Measurements from ENCODE around the gene CDK4. TPM values are rescaled to one million over a fixed set of nuclear protein-coding genes. Genes with fewer than 3 reads are reported as not detected.

Gene CDK4
- total RNA-seq, 1 donor, result 9.2 TPM

- Histone ChIP-seq H3K4me1 (ENCODE audit: insufficient read depth, low read length) (peaks cover 53% of the 10 kb centered on the region), H3K4me3 (ENCODE audit: low read length) (peak overlapping the region; percentile 59), H3K27me3 (ENCODE audit: insufficient read depth, low read length) (no peaks in the 10 kb centered on the region), H3K9me3 (ENCODE audit: low read depth, low read length) (no peaks in the 10 kb centered on the region)
Measured at GRCh38 chr12:57740656-57741412, 11.3 kb downstream of the CDK4 start.

DNA sequence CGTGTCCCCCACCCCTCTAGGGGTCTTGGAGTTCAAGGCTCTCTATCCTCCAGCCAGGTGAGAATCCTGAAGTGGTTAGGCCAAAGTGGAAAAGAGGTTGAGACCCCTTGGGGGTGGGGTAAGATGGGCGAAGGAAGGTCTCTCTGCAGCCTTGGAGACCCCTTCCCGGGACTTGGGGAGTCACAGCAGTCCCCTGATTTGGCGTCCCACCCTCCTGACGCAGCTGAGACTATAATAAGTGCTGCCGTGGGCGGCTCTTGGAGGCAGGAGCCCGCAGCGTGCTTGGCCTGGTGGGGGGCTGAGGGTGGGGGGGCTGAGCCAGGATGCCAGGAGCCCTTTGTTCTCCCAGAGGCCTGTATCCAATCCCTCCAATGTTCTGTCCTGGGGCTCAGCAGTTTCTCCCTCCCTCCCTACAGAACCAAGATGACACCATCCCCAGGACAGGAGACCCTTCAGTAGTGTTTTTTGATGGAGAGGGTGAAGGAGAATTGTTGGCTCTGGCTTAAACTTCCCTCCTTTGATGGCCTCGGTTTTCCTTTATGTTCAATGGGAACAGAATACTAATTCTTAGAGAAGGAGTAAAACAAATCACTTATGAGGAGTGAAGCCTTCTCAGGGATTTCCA lies 12.1 kb downstream of the CDK4 start:
- Histone ChIP-seq H3K9me3 (ENCODE audit: low read depth, low read length) (no peaks in the 10 kb centered on the region), H3K4me1 (ENCODE audit: insufficient read depth, low read length) (peaks cover 45% of the 10 kb centered on the region), H3K4me3 (ENCODE audit: low read length) (no peak overlapping the region), H3K27me3 (ENCODE audit: insufficient read depth, low read length) (no peaks in the 10 kb centered on the region)

DNA sequence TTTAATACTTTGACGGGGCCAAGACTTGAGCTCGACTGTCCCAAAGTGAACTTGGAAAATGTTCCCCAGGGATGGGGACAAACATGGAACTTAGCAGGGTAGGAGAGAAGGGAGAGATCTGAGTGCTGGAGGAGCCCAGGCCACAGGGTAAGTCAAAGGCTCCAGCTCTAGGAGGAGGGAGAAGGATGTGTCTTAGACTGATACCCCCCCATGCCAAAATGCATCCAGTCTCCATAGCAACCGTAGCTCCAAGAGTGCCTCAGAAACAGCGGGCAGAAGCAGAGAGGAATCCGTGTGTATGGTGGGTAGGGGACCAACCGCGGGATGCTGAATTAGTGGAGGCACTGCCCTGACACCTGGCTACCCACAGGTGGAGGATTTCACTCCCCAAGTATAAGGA lies 12.7 kb downstream of the CDK4 start:
- Histone ChIP-seq H3K4me3 (ENCODE audit: low read length) (no peak overlapping the region), H3K9me3 (ENCODE audit: low read depth, low read length) (no peaks in the 10 kb centered on the region), H3K27me3 (ENCODE audit: insufficient read depth, low read length) (no peaks in the 10 kb centered on the region), H3K4me1 (ENCODE audit: insufficient read depth, low read length) (peaks cover 44% of the 10 kb centered on the region)

DNA sequence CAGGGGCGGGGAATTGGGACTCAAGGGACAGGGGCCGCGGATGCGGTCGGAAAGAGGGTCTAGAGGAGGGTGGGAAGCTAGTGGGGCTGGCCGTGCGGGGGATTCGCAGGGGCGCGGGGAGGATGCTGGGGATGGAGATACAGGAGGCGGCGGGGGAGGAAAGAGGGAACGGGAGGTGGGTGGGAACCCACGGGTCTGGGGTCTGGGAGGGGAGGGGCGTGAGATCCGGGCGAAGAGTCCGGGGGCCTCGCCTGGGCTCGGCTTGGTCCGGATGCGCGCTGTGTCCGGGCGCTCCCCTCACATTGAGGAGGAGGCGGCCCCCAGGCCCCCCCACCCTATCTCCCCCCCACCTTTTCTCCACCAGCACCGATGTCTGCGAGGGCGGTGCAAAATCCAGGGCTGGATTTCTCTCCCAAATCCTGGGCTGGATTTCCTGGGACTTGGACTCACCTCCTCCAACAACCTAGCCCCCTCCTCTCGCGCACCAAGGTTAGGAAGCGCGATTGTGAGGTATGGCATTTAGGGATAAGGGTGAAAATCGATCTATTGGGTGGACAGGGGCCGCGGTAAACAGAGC lies 13.4 kb downstream of the CDK4 start, which contains the start of gene AGAP2:
Gene AGAP2 (minus strand): TSS at position 82 of the 577 bp plus-strand sequence. CDS start 496 bp downstream, outside the sequence.
- no peaks in the 10 kb centered on the region for H3K27me3 ChIP-seq (ENCODE audit: insufficient read depth, low read length)
- no peak within 1 kb of the TSS for H3K4me3 ChIP-seq (ENCODE audit: low read length)
- no peaks in the 10 kb centered on the region for H3K9me3 ChIP-seq (ENCODE audit: low read depth, low read length)
- H3K4me1 ChIP-seq (ENCODE audit: insufficient read depth, low read length), result peaks cover 38% of the 10 kb centered on the region

GRCh38 chr12:57737467-57738460 lies 14.3 kb downstream of the CDK4 start:
- H3K4me3 ChIP-seq (ENCODE audit: low read length), result no peak overlapping the region
- H3K27me3 ChIP-seq (ENCODE audit: insufficient read depth, low read length), result no peaks in the 10 kb centered on the region
- H3K4me1 ChIP-seq (ENCODE audit: insufficient read depth, low read length), result peaks cover 38% of the 10 kb centered on the region
- H3K9me3 ChIP-seq (ENCODE audit: low read depth, low read length), result no peaks in the 10 kb centered on the region

DNA sequence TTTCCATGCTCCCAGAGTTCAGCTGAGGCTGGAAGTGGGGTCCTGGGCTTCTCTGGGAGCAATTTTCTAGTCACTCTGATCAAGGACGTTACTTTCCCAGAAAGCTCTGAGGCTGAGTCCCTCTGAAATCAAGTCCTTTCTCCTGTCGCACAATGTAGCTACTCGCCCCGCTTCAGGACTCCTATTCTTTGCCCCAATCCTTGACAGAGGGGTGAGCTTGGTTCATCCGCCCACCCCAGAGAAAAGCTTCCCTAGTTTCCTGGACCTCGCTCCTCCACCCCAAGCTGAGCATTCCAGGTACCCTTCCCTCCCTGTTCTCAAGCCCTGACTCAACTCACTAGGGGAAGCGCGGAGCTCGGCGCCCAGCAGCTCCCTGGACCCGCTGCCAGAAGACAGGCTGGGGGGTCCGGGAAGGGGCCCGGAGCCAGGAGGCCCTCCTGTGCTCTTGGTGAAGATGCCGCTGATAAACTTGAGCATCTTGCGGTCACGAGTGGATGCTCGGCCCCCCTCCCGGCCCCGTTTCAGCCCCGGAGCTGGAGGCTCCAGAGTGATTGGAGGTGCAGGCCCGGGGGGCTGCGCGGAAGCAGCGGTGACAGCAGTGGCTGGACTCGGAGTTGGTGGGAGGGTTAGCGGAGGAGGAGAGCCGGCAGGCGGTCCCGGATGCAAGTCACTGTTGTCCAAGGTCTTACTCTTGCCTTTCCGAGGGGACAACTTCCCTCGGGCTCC lies 15.2 kb downstream of the CDK4 start:
- Histone ChIP-seq H3K4me1 (ENCODE audit: insufficient read depth, low read length) (peaks cover 30% of the 10 kb centered on the region), H3K4me3 (ENCODE audit: low read length) (no peak overlapping the region), H3K9me3 (ENCODE audit: low read depth, low read length) (no peaks in the 10 kb centered on the region), H3K27me3 (ENCODE audit: insufficient read depth, low read length) (no peaks in the 10 kb centered on the region)

GRCh38 chr12:57735952-57736740 lies 16.0 kb downstream of the CDK4 start:
- H3K27me3 ChIP-seq (ENCODE audit: insufficient read depth, low read length), result no peaks in the 10 kb centered on the region
- H3K9me3 ChIP-seq (ENCODE audit: low read depth, low read length), result no peaks in the 10 kb centered on the region
- no peak overlapping the region for H3K4me3 ChIP-seq (ENCODE audit: low read length)
- H3K4me1 ChIP-seq (ENCODE audit: insufficient read depth, low read length), result peaks cover 23% of the 10 kb centered on the region

DNA sequence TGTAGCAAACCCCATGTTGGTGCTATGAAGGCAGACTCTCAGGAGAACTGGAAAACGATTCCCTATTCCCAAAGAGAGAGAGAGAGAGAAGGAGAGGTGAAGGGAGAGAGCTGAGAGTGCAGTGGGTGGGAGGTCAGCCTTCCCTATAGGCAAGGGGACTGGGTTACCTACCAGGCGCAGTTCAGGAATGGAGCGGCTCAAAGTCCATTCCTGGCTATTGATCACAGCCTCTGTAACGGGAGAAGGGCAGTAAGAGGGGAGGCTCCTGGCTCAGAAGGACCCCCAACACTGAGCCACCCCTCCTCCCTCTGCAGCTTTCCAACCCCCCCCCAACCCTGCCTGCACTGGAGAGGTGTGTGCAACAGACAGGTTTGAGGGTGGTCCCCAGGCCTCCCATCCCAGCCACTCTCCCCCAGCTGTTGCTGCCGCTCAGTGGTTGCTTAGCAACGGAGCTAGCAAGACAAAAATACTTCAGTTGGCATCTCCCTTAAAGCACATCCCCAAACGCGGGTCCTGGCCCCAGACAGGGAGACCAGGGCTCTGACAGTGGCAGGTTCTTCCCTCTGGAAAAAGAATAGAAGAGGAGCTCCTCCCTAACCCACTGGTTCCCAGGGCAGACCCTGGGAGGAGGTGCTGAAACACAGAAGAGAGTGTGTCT lies 16.8 kb downstream of the CDK4 start:
- H3K4me1 ChIP-seq (ENCODE audit: insufficient read depth, low read length), result peaks cover 15% of the 10 kb centered on the region
- H3K27me3 ChIP-seq (ENCODE audit: insufficient read depth, low read length), result no peaks in the 10 kb centered on the region
- H3K9me3 ChIP-seq (ENCODE audit: low read depth, low read length), result no peaks in the 10 kb centered on the region
- H3K4me3 ChIP-seq (ENCODE audit: low read length), result no peak overlapping the region

- no peak overlapping the region for H3K4me3 ChIP-seq (ENCODE audit: low read length)
- H3K9me3 ChIP-seq (ENCODE audit: low read depth, low read length), result no peaks in the 10 kb centered on the region
- H3K4me1 ChIP-seq (ENCODE audit: insufficient read depth, low read length), result peaks cover 7% of the 10 kb centered on the region
- H3K27me3 ChIP-seq (ENCODE audit: insufficient read depth, low read length), result no peaks in the 10 kb centered on the region
Measured at GRCh38 chr12:57734591-57734990, 17.5 kb downstream of the CDK4 start.

DNA sequence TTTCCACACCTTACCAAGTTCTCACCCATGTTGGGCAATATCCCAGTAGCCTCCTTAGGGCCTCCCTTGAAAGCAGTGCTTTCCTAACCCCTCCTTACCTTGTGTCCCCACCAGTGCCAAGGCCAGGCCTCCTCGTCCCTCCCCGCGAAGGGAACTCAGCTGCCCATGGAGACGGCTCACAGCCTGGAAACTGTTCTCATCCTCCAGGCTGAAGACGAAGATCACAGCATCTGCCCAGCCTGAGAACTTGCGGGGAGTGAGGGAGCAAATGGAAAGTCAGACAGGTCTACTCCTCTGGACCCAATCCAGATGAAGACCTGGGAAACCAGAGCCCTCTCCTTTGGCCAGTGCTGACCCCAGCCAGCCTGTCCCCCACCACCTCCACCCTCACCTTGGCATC lies 18.2 kb downstream of the CDK4 start:
- H3K4me1 ChIP-seq (ENCODE audit: insufficient read depth, low read length), result peaks cover under 1% of the 10 kb centered on the region
- H3K9me3 ChIP-seq (ENCODE audit: low read depth, low read length), result no peaks in the 10 kb centered on the region
- H3K4me3 ChIP-seq (ENCODE audit: low read length), result no peak overlapping the region
- H3K27me3 ChIP-seq (ENCODE audit: insufficient read depth, low read length), result no peaks in the 10 kb centered on the region

DNA sequence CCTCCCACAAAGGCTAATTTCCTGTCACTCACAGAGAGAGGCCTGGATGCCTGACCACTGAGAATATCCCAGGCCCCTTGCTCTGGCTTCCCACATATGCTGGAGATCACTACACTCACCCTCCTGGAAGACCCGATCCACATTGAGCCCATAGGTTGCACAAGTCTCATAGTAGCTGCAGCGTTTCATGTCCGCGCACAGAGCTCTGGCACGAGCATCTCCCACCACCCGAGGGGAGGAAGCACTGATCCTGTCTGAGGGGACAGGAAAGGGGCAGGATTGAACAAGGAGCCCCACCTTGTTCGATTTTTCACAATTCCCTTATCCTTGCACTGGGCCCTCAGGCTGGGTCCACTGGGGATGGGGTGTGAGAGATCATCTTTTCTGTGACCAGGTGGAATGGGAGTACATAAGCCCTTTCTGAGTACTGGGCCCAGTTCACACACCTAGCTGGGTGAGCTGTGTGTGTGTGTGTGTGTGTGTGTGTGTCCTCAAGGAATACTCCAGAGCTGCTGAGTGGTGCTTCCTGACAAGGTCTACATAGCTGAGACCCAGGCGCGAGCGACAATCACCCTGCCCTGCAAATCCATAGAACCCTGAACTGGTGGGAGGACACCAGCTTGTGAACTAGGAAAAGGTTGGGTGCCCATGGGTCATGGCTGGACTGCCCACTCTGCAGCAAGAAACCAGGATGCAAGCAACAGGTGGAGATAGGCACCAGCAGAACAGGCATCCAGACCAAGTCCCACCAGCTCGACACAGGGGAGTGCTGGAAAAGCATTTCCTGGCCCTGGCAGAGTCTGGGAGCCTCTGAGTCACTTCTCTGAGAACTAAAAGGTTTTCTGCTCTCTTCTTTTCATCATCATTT lies 19.1 kb downstream of the CDK4 start:
- Histone ChIP-seq H3K4me1 (ENCODE audit: insufficient read depth, low read length) (no peaks in the 10 kb centered on the region), H3K4me3 (ENCODE audit: low read length) (no peak overlapping the region), H3K27me3 (ENCODE audit: insufficient read depth, low read length) (no peaks in the 10 kb centered on the region), H3K9me3 (ENCODE audit: low read depth, low read length) (no peaks in the 10 kb centered on the region)

DNA sequence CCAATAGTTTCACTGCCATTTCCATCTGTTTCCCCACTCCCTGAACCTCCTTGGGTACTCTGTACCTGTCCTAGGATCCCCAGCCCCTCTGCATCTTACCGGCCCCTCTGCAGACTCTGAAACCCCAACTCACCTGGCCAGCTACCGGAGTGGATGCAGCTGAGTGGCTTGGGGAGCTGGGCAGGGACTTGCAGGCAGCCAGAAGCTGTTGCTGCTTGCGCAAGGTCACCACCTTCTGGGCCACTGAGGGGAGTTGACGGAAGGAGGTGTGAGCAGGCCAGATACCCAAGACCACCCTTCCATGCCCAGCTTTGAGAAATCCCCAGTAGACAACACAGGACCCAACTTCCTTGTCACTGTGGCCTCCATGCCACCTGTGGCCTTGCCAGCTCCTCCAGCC lies 19.8 kb downstream of the CDK4 start:
- Histone ChIP-seq H3K27me3 (ENCODE audit: insufficient read depth, low read length) (no peaks in the 10 kb centered on the region), H3K4me3 (ENCODE audit: low read length) (no peak overlapping the region), H3K4me1 (ENCODE audit: insufficient read depth, low read length) (no peaks in the 10 kb centered on the region), H3K9me3 (ENCODE audit: low read depth, low read length) (no peaks in the 10 kb centered on the region)
